HG03342 (cell line): ENCODE results near the gene TMCO4.

ENCODE experiments used
- ATAC-seq: cut with Tn5 transposase; IDR thresholded peaks from one replicate; pipeline ENCODE4 v1.9.1; 2021; ENCODE audit warnings: mild to moderate bottlenecking, moderate library complexity; ENCODE audit not compliant: unreplicated experiment

The TMCO4 gene

DNA sequence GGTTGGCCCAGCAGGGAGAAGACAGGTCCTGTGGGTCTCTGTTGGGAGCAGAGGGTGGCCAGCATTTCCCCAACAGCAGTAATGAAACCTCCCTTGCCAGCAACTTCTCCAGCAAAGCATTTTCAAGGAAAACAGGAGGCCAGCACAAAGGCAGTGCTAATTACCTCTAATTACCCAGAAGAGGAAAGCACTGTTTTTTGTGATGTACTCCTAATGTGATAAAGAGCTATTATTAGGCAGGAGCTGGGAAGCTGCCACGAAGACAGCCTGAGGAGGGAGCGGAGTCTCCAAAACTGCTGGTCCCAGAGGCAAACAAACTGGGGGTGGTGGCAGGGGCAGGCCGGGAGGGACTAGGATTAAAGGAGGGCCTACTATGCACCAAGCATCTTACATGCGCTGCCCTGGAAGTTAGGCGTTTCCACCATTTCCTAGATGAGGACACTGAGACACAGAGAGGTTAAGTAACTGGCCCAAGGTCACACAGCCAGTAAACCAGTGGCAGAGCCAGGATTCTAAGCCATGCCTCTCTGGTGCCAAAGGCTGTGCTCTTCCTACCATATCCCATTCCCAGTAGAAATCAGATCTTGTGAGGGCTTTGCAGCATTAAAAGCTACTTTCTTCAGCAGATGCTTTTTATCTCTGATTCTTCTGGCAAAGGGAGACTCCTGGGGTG lies 110.5 kb downstream of the TMCO4 start:
- ATAC-seq = no peak

DNA sequence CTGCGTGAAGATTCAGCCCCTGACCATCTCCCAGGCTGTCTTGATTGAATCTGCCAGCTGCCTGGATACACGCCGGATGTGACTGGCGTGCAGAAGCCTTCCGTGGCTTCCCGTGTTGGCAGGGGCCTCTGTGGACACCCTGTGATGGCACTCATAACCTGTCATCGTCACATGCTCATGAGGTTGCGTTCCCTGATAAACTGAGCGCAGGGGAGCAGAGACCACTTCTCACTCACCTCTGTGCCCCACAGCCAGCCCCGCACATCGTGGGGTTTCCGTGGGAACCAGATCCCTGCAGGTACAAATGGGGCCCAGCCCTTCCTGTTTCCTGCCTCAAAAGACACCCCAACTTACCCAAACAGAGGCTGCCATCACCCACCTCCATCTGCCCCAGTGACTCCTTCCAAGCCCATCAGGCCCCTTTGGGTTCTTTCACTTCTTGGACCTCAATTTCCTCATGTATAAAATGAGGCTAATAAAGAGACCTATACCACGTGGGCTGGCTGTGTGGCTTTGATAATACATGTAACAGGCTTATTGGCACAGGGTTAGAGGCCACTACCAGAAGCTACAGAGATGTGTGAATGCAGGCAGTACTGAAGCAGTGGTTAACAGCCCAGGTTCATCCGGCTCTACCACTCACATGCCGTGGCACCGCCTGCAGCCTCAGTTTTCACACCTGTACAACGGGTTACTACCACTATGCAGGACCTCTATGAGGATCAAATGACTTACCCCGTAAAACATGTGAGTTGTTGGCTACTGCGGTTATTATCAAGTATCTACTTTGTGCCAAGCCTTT lies 111.5 kb downstream of the TMCO4 start:
- ATAC-seq = no peak

DNA sequence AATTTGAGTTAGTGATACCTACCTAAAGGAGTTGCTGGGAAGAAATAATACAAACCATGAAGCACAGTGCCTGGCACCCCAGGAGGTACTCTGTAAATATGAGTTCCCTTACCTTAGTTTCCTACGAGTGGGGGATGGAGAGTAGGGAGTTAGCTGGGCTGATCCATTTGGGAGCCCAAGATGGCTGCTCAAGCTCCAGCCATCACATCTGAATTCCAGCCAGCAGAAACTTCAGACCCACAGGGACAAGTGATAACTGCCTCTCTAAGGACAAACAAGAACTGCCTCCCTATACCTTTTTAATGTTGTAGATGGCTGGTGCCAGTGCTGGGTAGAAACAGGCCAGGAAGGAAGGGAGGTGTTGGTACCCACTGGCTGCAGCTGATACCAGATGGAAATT lies 112.3 kb downstream of the TMCO4 start:
- ATAC-seq = no peak

DNA sequence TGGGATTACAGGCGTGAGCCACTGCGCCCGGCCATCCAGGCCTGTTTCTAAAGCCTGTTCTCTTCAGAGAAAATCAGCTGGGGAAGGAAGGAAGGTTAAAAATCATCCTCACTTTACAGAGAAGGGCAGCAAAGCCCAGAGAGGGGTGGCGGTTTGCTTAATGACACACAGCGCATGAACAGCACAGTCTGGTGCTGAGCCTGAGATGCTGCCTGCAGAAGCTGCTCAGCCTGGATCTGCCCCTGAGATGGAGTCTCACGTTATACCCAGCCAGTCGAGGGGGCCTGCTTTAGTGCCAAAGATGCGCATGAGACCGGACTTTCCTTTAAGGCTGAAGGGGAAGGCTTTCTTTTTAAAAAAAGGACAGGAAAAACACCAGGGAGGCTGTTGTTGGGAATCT lies 113.7 kb downstream of the TMCO4 start:
- no peak for ATAC-seq

DNA sequence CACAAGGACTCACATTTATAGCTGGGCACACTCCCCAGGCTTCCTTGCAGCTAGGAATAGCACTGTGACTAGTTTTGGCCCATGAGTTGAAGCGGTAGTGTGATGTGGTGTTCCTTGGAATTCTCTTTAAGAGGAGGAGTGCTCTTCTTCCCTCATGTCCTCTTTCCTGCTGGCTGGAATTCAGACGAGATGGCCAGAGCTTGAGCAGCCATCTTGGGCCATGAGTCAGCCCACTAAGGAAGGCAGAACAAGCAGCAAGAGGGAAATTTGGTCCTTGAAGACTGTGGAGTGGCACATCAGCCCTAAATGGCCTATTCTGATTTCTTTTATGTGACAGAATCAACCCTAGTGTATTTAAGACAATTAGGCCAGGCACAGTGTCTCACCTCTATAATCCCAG lies 115.0 kb downstream of the TMCO4 start:
- ATAC-seq = no peak

DNA sequence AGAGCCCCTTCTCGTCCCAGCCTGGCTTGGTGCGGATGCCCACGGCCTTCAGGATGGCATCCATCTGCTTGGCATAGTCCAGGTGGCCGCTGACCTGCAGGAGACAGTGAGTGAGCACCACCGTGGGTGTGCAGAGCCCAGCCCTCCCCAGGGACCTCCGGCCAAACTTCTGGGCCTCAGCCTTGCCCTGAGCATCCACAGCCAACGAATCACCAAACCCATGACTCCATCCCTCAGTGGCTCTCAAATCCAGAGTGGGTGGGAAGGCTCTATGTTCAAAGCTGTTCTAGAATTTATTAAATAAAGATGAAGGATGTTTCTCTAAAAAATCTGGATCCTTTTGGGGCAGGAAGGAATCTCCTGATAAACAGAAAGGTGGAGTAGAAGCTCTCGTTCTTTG lies 116.4 kb downstream of the TMCO4 start:
- ATAC-seq = no peak

DNA sequence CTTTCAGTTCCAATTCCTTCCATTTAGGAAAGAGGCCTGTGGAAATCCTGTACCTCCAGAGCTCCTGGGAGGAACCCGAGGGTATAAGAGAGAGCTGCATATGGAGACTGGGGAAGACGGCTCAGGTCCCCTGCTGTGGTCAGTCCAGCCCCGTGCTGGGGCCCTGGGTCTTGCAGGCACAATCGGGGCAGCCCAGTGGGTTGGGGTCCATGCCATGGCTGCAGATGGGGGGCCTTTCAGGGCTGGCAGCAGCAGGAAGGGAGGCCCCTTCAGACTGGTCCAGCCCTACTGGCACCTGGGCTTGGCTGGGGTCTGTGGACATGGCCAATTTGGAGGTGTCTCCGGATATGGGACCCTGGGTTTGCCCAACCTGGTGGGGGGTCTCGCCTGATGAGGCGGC lies 116.8 kb downstream of the TMCO4 start:
- no peak for ATAC-seq

DNA sequence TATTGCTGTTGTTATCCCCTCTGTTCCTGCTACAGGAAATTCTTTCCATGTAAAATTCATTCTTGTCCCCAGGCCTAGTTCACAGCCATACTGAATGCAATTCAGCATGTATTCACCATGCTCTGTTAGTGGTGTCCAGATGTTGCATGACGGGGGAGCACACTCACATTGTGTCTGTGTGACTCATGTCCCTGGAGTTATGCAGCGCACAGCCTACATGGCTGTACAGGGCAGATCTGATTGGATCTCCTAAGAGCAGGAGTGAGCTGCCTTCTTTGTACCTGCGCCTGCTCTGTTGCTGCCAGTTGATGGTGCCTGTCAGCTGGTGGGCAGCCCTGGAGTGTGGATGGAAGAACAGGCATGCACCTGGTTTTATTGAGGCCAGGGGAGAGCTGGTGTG lies 117.5 kb downstream of the TMCO4 start:
- no peak for ATAC-seq

DNA sequence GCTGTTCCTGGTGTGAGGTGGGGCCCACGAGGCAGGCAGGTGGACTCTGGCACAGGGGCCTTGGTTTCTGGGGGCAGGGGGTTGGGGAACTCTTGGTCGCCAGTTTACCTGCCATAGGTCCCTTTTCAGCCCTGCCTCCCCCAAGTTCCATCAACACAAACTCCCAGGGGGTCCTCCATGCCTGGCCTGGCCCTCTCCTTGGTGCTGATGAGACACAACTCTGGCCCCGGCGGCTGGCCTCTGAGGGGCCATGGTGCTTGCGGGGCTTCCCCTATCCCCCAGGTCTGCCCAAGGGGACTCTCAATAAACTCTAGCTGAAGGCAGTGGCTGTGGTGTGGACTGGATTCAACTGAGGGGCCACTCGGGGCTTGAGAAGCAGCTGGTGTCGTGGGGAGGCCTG lies 119.1 kb downstream of the TMCO4 start:
- no peak for ATAC-seq

DNA sequence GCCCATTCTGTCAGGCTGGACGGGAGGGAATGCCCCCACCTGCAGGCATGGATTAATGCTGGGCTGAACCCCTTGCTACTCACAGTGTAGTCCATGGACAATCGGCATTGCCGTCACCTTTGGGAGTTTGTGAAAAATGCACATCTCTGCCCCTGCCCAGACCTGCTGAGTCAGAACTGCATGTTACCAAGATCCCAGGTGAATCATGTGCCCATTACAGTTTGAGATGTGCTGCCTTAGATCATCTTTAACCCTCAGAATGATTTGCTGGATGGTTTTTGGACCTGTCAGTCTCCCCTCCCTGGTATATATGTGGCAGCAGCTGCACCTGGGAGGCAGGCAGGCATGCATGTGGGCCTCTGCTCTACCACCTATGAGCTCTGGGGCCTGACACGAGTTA lies 120.0 kb downstream of the TMCO4 start:
- no peak for ATAC-seq

DNA sequence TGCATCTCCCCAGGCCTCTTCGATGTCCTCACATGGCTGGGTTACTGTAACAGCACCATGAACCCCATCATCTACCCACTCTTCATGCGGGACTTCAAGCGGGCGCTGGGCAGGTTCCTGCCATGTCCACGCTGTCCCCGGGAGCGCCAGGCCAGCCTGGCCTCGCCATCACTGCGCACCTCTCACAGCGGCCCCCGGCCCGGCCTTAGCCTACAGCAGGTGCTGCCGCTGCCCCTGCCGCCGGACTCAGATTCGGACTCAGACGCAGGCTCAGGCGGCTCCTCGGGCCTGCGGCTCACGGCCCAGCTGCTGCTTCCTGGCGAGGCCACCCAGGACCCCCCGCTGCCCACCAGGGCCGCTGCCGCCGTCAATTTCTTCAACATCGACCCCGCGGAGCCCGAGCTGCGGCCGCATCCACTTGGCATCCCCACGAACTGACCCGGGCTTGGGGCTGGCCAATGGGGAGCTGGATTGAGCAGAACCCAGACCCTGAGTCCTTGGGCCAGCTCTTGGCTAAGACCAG lies 120.7 kb downstream of the TMCO4 start:
- ATAC-seq = no peak

DNA sequence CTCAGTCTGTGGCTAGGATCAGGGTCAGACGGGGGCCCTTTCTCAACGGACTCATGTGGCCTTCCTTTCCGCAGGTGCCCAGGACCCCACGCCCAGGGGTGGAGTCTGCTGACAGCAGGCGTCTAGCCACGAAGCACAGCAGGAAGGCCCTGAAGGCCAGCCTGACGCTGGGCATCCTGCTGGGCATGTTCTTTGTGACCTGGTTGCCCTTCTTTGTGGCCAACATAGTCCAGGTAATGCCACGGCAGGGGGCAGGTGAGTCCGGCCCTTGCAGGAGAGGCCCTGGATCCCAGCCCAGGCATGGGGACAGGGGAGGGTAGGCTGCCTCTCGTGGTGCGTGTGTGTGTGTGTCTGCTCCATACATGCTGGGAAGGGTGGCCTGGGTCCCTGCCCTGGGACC lies 121.2 kb downstream of the TMCO4 start:
- no peak for ATAC-seq

DNA sequence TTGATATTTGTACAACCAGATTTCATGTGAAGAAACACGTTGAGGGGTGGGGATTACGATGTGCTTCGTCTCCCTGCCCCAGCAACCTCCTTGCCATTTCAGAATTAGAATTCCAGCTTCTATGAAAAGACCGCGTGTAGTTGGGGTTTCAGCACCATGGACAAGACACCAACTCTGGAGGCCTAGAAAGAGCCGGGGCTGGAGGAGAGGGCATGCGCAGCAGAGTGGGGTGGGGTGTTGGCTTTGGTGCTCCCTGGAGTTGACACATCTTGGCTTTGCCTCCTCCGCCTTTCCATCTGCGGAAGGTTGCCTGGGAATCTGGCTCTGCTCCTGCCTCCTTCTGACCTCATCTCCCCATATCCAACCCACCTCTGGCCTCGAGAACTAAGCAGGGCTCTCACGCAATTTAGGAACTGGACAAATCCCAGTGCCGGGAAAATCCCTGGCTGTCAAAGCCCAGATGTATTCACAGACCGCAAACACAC lies 123.2 kb downstream of the TMCO4 start:
- no peak for ATAC-seq

DNA sequence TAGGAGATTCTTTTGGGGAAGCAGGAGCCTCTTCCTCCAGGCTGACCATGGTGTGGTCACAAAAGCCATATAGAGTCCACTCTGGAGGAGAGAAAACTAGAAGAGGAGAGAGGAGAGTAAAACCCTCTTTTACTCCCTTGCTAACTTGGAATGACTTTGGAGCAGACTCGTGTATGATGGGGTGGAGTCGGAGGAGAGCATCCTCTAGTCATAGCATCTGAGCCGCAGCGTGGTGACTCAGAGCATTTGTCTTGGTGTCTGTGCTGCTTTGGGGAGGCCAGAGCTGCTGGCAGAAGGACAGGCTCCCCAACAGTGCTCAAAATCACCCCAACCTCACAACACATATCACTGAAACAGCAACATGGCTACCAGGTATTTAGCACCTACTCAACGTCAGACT lies 123.9 kb downstream of the TMCO4 start:
- no peak for ATAC-seq

DNA sequence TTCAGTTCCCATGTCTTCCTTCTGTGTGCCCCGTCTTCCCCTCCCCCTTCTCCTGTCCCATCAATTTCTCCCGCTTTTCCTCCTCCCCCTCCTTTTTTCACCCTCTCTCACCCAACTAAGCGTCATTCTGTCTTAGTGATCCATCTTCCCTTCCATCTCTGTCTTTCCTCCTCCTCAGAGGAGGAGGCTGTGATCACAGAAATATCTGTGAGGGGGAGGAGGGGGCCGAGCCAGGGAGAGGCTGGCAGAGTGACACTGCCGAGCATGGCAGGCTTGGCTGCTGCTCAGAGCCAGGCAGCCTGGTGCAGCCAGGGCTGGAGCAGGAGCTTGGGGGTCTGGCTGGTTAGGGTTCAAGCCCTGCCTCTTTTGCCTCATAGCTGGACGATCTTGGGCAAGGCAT lies 127.5 kb downstream of the TMCO4 start:
- ATAC-seq = no peak

DNA sequence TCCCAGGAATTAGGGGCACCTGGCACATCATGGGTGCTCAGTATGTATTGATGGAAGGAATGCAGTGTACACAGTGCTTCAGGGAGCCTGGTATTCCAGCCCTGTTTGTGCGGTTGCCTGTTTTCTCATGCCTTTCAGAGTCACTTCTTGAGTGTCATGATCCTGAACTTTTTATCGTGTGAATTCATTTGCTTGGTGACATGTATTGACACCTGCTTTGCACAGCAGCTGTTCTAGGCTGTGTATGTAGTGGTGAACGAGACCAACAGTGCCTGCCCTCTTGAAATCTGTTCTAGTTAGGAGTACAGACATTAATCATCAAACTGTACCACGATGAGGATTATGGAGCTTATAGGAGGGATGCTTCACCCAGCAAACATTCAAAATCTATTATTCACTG lies 128.9 kb downstream of the TMCO4 start:
- ATAC-seq = no peak

DNA sequence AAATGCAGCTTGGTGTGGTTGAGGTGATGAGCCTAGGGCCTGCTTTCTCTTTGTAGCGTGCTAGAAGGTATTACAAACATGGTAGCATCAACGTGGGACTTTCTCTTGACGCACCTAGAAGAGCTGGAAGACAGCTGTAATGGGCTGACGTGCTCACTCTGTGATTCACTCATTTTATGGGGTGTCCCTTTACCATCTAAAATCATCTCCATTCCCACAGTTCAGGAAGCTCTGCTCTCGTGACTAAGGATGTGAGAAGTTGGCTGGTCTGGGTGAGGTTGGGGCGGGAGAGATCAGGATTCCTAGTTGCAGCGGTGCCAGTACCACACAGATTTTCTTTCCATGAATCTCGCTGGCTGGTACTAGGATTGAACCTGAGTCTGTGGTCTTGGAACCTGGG lies 130.8 kb downstream of the TMCO4 start:
- no peak for ATAC-seq

DNA sequence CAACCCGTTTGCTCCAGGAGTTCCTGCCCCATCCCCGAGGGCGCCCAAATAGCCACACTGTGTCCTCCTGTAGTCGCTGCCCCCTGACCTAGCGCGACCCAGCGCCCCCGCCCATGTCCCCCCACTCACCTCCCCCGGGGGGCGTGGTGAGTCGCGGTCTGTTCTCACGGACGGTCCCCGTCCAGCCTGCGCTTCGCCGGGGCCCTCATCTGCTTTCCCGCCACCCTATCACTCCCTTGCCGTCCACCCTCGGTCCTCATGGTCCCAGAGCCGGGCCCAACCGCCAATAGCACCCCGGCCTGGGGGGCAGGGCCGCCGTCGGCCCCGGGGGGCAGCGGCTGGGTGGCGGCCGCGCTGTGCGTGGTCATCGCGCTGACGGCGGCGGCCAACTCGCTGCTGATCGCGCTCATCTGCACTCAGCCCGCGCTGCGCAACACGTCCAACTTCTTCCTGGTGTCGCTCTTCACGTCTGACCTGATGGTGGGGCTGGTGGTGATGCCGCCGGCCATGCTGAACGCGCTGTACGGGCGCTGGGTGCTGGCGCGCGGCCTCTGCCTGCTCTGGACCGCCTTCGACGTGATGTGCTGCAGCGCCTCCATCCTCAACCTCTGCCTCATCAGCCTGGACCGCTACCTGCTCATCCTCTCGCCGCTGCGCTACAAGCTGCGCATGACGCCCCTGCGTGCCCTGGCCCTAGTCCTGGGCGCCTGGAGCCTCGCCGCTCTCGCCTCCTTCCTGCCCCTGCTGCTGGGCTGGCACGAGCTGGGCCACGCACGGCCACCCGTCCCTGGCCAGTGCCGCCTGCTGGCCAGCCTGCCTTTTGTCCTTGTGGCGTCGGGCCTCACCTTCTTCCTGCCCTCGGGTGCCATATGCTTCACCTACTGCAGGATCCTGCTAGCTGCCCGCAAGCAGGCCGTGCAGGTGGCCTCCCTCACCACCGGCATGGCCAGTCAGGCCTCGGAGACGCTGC lies 133.9 kb downstream of the TMCO4 start:
- ATAC-seq = no peak

DNA sequence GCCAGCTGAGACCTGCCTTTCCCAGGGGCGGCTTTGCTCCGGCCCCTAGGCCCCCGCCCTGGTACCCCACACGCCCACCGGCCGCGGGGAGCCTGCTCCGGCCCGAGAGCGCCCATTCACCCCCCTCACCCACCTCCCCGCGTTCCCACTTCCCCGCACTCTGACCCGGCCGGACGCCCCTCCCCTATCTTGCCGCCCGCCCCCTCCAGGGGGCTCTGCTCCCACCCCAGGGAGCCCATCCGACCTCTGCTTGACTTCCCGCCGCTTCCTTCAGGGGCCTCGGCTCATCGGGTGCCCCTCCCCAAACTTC lies 134.6 kb downstream of the TMCO4 start:
- ATAC-seq = no peak

DNA sequence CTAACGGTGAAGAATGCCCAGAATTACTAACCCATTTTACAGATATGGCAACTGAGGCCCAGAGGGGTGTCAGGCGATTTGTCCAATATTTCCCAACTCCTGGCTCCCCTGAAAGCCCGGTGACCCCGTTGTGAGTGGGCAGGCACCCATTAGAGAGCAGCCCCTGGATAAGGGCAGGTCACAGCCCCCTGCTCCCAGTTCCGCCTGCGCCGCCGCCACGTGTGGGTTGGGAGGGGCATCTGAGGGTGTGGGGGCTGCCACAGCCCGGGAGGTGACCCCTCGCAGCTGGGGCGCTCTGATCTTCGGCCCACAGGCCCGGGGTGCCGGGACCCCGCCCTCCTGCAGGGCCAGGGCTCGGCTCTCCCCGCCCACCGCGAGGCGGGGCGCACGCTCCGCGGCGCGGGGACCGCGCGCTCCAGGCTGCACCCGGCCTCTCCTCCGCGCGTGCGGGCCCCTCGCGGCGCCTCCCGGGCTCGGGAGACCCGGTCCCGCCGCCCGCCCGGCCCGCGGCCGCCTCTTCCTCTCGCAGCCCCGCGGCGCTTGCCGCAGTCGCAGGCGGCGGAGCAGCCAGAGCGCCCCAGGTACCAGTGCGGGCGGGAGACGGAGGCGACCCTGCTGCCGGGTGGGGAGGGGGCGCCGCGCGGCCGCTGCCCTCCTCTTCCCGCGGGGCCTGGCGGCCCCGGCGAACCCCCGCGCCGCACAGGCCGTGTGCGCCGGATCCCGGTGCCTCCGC lies 135.1 kb downstream of the TMCO4 start, which contains the start of gene HTR6:
TSS of gene HTR6 (plus strand) at position 423 of the 733 bp plus-strand sequence. CDS start 879 bp downstream, outside the sequence.
- ATAC-seq = no peak
